ENCODE measurements around the gene PCGF2. TPM values are rescaled to one million over a fixed set of nuclear protein-coding genes. Genes with fewer than 3 reads are reported as not detected.

PCGF2 gene
- total and polyA plus RNA-seq, 2 of the 8 experiments (the other 6 are each of a cell fraction or from before 2014, with no cell fraction given): 42.1 to 93.3 TPM

- peak; percentile 77 for TF ChIP-seq TAF1 (IDR thresholded peaks at IDR 0.05; ENCODE audit: low read depth, low read length)
- TF ChIP-seq ATF3 (IDR thresholded peaks at IDR 0.05; ENCODE audit: insufficient read depth, low read depth, low read length): no peak
- TF ChIP-seq, protein P1, sequence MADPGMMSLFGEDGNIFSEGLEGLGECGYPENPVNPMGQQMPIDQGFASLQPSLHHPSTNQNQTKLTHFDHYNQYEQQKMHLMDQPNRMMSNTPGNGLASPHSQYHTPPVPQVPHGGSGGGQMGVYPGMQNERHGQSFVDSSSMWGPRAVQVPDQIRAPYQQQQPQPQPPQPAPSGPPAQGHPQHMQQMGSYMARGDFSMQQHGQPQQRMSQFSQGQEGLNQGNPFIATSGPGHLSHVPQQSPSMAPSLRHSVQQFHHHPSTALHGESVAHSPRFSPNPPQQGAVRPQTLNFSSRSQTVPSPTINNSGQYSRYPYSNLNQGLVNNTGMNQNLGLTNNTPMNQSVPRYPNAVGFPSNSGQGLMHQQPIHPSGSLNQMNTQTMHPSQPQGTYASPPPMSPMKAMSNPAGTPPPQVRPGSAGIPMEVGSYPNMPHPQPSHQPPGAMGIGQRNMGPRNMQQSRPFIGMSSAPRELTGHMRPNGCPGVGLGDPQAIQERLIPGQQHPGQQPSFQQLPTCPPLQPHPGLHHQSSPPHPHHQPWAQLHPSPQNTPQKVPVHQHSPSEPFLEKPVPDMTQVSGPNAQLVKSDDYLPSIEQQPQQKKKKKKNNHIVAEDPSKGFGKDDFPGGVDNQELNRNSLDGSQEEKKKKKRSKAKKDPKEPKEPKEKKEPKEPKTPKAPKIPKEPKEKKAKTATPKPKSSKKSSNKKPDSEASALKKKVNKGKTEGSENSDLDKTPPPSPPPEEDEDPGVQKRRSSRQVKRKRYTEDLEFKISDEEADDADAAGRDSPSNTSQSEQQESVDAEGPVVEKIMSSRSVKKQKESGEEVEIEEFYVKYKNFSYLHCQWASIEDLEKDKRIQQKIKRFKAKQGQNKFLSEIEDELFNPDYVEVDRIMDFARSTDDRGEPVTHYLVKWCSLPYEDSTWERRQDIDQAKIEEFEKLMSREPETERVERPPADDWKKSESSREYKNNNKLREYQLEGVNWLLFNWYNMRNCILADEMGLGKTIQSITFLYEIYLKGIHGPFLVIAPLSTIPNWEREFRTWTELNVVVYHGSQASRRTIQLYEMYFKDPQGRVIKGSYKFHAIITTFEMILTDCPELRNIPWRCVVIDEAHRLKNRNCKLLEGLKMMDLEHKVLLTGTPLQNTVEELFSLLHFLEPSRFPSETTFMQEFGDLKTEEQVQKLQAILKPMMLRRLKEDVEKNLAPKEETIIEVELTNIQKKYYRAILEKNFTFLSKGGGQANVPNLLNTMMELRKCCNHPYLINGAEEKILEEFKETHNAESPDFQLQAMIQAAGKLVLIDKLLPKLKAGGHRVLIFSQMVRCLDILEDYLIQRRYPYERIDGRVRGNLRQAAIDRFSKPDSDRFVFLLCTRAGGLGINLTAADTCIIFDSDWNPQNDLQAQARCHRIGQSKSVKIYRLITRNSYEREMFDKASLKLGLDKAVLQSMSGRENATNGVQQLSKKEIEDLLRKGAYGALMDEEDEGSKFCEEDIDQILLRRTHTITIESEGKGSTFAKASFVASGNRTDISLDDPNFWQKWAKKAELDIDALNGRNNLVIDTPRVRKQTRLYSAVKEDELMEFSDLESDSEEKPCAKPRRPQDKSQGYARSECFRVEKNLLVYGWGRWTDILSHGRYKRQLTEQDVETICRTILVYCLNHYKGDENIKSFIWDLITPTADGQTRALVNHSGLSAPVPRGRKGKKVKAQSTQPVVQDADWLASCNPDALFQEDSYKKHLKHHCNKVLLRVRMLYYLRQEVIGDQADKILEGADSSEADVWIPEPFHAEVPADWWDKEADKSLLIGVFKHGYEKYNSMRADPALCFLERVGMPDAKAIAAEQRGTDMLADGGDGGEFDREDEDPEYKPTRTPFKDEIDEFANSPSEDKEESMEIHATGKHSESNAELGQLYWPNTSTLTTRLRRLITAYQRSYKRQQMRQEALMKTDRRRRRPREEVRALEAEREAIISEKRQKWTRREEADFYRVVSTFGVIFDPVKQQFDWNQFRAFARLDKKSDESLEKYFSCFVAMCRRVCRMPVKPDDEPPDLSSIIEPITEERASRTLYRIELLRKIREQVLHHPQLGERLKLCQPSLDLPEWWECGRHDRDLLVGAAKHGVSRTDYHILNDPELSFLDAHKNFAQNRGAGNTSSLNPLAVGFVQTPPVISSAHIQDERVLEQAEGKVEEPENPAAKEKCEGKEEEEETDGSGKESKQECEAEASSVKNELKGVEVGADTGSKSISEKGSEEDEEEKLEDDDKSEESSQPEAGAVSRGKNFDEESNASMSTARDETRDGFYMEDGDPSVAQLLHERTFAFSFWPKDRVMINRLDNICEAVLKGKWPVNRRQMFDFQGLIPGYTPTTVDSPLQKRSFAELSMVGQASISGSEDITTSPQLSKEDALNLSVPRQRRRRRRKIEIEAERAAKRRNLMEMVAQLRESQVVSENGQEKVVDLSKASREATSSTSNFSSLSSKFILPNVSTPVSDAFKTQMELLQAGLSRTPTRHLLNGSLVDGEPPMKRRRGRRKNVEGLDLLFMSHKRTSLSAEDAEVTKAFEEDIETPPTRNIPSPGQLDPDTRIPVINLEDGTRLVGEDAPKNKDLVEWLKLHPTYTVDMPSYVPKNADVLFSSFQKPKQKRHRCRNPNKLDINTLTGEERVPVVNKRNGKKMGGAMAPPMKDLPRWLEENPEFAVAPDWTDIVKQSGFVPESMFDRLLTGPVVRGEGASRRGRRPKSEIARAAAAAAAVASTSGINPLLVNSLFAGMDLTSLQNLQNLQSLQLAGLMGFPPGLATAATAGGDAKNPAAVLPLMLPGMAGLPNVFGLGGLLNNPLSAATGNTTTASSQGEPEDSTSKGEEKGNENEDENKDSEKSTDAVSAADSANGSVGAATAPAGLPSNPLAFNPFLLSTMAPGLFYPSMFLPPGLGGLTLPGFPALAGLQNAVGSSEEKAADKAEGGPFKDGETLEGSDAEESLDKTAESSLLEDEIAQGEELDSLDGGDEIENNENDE (IDR thresholded peaks at IDR 0.05; ENCODE audit: insufficient replicate concordance, low read length): no peak
- TF ChIP-seq KDM4A (IDR thresholded peaks at IDR 0.05; ENCODE audit: low read depth, low read length, severe bottlenecking): no peak
- TF ChIP-seq CREB1 (IDR thresholded peaks at IDR 0.05): no peak
- no peak for TF ChIP-seq RFX5 (IDR thresholded peaks at IDR 0.05; ENCODE audit: borderline replicate concordance, low read depth, low read length)
- TF ChIP-seq POU5F1 (IDR thresholded peaks at IDR 0.05; ENCODE audit: low read depth, low read length): no peak
- no peak for TF ChIP-seq RNF2 (IDR thresholded peaks at IDR 0.05; ENCODE audit: borderline replicate concordance, low read depth, low read length, missing control alignments, poor library complexity, severe bottlenecking)
- no peak for TF ChIP-seq EZH2 (IDR thresholded peaks at IDR 0.05; ENCODE audit: low read depth, low read length, severe bottlenecking)
Observed at GRCh38 chr17:38749223-38750043, 1.3 kb upstream of the PCGF2 start (continued).
